Neural progenitor cell (in vitro differentiated cells): ENCODE results near the gene THBD. TPM values are rescaled to one million over a fixed set of nuclear protein-coding genes. Genes with fewer than 3 reads are reported as not detected.

Experiments used
- DNase-seq: peaks from one replicate; pipeline ENCODE4 v3.0.0-alpha.2; 2016; ENCODE audit warnings: low spot score
- H2AFZ ChIP-seq: fragments of 200-600 bp; sonication (generic); replicated peaks from 2 replicates; pipeline ENCODE4 v1.6.1; 2016; ENCODE audit warnings: antibody characterized with exemption
- H3F3A ChIP-seq: fragments of 200-600 bp; sonication (generic); 2 replicates; pipeline ENCODE4 v1.6.1; 2016; ENCODE audit warnings: antibody characterized with exemption, low read depth
- H3K27ac ChIP-seq: fragments of 200-600 bp; sonication (generic); 2 replicates; pipeline ENCODE4 v1.5.1; 2016; ENCODE audit warnings: mild to moderate bottlenecking
- H3K27me3 ChIP-seq: fragments of 200-600 bp; sonication (generic); 2 replicates; pipeline ENCODE4 v1.6.1; 2016; ENCODE audit warnings: mild to moderate bottlenecking, moderate library complexity
- H3K36me3 ChIP-seq: fragments of 200-600 bp; sonication (generic); 2 replicates; pipeline ENCODE4 v1.5.1; 2016
- H3K4me1 ChIP-seq: fragments of 200-600 bp; sonication (generic); 2 replicates; pipeline ENCODE4 v1.6.1; 2016; ENCODE audit warnings: mixed run types
- H3K4me2 ChIP-seq: fragments of 200-600 bp; sonication (generic); 2 replicates; pipeline ENCODE4 v1.6.1; 2016
- H3K4me3 ChIP-seq: fragments of 200-600 bp; sonication (generic); 2 replicates; pipeline ENCODE4 v1.5.1; 2016
- H3K79me2 ChIP-seq: fragments of 200-600 bp; sonication (generic); 2 replicates; pipeline ENCODE4 v1.6.1; 2016; ENCODE audit warnings: low read depth
- H3K9ac ChIP-seq: fragments of 200-600 bp; sonication (generic); 2 replicates; pipeline ENCODE4 v1.6.1; 2016
- H3K9me3 ChIP-seq: fragments of 200-600 bp; sonication (generic); 2 replicates; pipeline ENCODE4 v1.5.1; 2016; ENCODE audit warnings: low read depth
- H4K20me1 ChIP-seq: fragments of 200-600 bp; sonication (generic); 2 replicates; pipeline ENCODE4 v1.6.1; 2016; ENCODE audit warnings: low read depth
- H3K27ac Mint-ChIP-seq: 3 replicates; pipeline ENCODE4 v1.8.0; 2021; ENCODE audit warnings: mixed read lengths
- H3K27me3 Mint-ChIP-seq: 2 replicates; pipeline ENCODE4 v1.8.0; 2022; ENCODE audit warnings: low read depth, mild to moderate bottlenecking, inconsistent platforms, moderate library complexity, mixed read lengths; ENCODE audit not compliant: insufficient read depth
- H3K36me3 Mint-ChIP-seq: 3 replicates; pipeline ENCODE4 v1.8.0; 2021; ENCODE audit warnings: mixed read lengths
- H3K4me1 Mint-ChIP-seq: 3 replicates; pipeline ENCODE4 v1.8.0; 2021; ENCODE audit warnings: mixed read lengths
- H3K4me3 Mint-ChIP-seq: 3 replicates; pipeline ENCODE4 v1.8.0; 2021; ENCODE audit warnings: mild to moderate bottlenecking, moderate library complexity, mixed read lengths
- H3K9me3 Mint-ChIP-seq: 3 replicates; pipeline ENCODE4 v1.8.0; 2020; ENCODE audit warnings: mixed read lengths
- CTCF ChIP-seq: fragments of 200-600 bp; sonication (generic); IDR thresholded peaks from 2 replicates; pipeline ENCODE4 v1.5.1; 2017; ENCODE audit warnings: antibody characterized with exemption, mild to moderate bottlenecking
- EZH2 ChIP-seq: fragments of 200-600 bp; sonication (generic); IDR thresholded peaks from 2 replicates; pipeline ENCODE4 v1.6.1; 2017; ENCODE audit warnings: antibody characterized with exemption, mild to moderate bottlenecking, moderate library complexity
- EZH2phosphoT487 ChIP-seq: fragments of 200-600 bp; sonication (generic); IDR thresholded peaks from 2 replicates; pipeline ENCODE4 v1.6.1; 2017; ENCODE audit warnings: antibody characterized with exemption
- total RNA-seq: library from RNA; depleted of rRNA; stranded (reverse); fragments of >200 nt; gene quantifications from 2 replicates; pipeline ENCODE4 v1.2.3, GENCODE V29; 2015; ENCODE audit warnings: low replicate concordance

THBD gene
- total RNA-seq, 1 donor from 2014 or later, result 0.15 TPM

DNA sequence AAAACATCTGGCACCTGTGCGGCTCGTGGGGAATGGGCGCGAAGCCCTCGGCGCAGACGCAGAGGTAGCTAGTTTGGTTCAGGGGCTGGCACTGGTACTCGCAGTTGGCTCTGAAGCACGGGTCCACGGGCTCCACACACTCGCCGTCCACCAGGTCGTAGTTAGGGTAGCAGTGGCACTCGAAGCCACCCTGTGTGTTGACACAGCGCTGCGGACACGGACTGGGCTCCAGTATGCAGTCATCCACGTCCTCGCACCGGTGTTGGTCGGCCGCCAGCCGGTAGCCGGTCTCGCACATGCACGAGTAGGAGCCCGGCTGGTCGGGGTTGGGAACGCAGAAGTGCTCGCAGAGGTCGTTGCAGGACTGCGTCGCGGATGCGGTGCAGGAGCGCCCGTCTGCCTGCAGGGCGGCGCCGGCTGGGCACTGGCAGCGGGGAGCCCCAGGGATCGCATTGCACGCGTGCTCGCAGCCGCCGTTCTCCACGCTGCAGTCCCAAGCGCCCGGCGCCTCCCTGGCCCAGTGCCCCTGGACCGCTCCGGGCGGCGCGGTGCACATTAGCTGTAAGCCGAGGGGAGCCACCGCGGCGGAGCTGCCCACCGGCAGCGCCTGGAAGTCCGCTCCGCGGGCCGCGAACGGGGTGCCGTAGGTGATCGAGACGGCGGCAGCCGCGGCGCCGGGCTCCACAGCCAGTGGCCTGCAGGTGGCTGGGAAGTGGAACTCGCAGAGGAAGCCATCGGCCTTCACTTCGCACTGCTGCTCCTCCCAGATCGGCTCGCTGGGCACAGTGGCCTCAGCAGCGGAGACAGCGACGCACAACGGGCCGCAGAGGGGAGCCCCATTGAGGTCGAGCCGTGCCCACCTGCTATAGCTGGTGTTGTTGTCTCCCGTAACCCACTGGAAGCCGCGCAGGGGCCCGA is 930 bp downstream of the THBD start:
- H3K4me3 ChIP-seq, result peak overlapping the region; percentile 49
- no peaks in the 10 kb centered on the region for H3K79me2 ChIP-seq
- no peaks in the 10 kb centered on the region for H3K36me3 Mint-ChIP-seq
- H3K27ac Mint-ChIP-seq, result no peak overlapping the region
- peak overlapping the region; percentile 87 for H3K4me2 ChIP-seq
- peaks cover 17% of the 10 kb centered on the region for H4K20me1 ChIP-seq
- H3K36me3 ChIP-seq, result no peaks in the 10 kb centered on the region
- H3K27me3 Mint-ChIP-seq, result peaks cover 45% of the 10 kb centered on the region
- H3F3A ChIP-seq, result peaks cover 18% of the 10 kb centered on the region
- peaks cover 10% of the 10 kb centered on the region for H3K4me1 ChIP-seq
- DNase-seq, result peak; percentile 78
- no peaks in the 10 kb centered on the region for H3K9me3 ChIP-seq
- peak overlapping the region; percentile 73 for H2AFZ ChIP-seq
- peaks cover 12% of the 10 kb centered on the region for H3K4me1 Mint-ChIP-seq
- no peak overlapping the region for H3K27ac ChIP-seq
- TF ChIP-seq CTCF (peak; percentile 57), EZH2 (peak; percentile 90), EZH2phosphoT487 (peak; percentile 74)
- H3K4me3 Mint-ChIP-seq, result peak overlapping the region; percentile 73
- H3K9me3 Mint-ChIP-seq, result peaks cover 4% of the 10 kb centered on the region
- H3K9ac ChIP-seq, result no peak overlapping the region
- peaks cover 96% of the 10 kb centered on the region for H3K27me3 ChIP-seq

DNA sequence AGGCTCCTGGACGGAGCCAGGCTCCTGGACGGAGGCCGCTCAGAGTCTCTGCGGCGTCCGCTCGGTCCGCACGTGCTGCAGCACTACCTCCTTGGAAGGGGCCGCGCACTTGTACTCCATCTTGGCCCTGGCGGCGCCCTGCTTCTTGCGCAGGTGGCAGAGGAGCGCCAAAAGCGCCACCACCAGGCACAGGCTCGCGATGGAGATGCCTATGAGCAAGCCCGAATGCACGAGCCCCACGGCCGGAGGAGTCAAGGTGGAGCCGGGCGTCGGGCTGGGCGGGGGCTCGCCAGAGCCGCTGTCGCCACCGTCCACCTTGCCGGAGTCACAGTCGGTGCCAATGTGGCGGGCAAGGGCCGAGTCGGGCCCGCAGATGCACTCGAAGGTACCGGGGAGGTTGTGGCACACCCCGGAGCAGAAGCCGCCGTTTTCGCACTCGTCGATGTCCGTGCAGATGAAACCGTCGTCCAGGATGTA is 1.7 kb downstream of the THBD start:
- H3K79me2 ChIP-seq, result no peaks in the 10 kb centered on the region
- no peaks in the 10 kb centered on the region for H3K9me3 ChIP-seq
- no peak overlapping the region for H3K27ac Mint-ChIP-seq
- H3K9ac ChIP-seq, result no peak overlapping the region
- H4K20me1 ChIP-seq, result peaks cover 17% of the 10 kb centered on the region
- peaks cover 18% of the 10 kb centered on the region for H3F3A ChIP-seq
- peaks cover 96% of the 10 kb centered on the region for H3K27me3 ChIP-seq
- peaks cover 4% of the 10 kb centered on the region for H3K9me3 Mint-ChIP-seq
- H3K27me3 Mint-ChIP-seq, result peaks cover 45% of the 10 kb centered on the region
- DNase-seq, result peak; percentile 41
- peaks cover 11% of the 10 kb centered on the region for H3K4me1 ChIP-seq
- H3K4me3 Mint-ChIP-seq, result no peak overlapping the region
- H3K4me2 ChIP-seq, result peak overlapping the region; percentile 87
- no peak overlapping the region for H3K4me3 ChIP-seq
- H3K36me3 Mint-ChIP-seq, result no peaks in the 10 kb centered on the region
- H3K27ac ChIP-seq, result no peak overlapping the region
- H3K36me3 ChIP-seq, result no peaks in the 10 kb centered on the region
- TF ChIP-seq EZH2phosphoT487 (peak; percentile 77), CTCF (peak; percentile 26), EZH2 (peak; percentile 13)
- peaks cover 12% of the 10 kb centered on the region for H3K4me1 Mint-ChIP-seq
- no peak overlapping the region for H2AFZ ChIP-seq

GRCh38 chr20:23047001-23047737 is 2.3 kb downstream of the THBD start:
- peaks cover under 1% of the 10 kb centered on the region for H3K9me3 Mint-ChIP-seq
- no peaks in the 10 kb centered on the region for H3K36me3 ChIP-seq
- no peaks in the 10 kb centered on the region for H3K79me2 ChIP-seq
- peak overlapping the region; percentile 87 for H3K4me2 ChIP-seq
- H3K36me3 Mint-ChIP-seq, result no peaks in the 10 kb centered on the region
- peaks cover 96% of the 10 kb centered on the region for H3K27me3 ChIP-seq
- H3F3A ChIP-seq, result peaks cover 18% of the 10 kb centered on the region
- peaks cover 17% of the 10 kb centered on the region for H3K4me1 ChIP-seq
- DNase-seq, result no peak
- H3K9ac ChIP-seq, result no peak overlapping the region
- peaks cover 39% of the 10 kb centered on the region for H3K27me3 Mint-ChIP-seq
- no peak overlapping the region for H3K27ac ChIP-seq
- H3K4me1 Mint-ChIP-seq, result peaks cover 12% of the 10 kb centered on the region
- no peak overlapping the region for H3K27ac Mint-ChIP-seq
- no peak overlapping the region for H3K4me3 ChIP-seq
- peaks cover 17% of the 10 kb centered on the region for H4K20me1 ChIP-seq
- no peaks in the 10 kb centered on the region for H3K9me3 ChIP-seq
- H2AFZ ChIP-seq, result no peak overlapping the region
- TF ChIP-seq CTCF, result no peak
- no peak for TF ChIP-seq EZH2phosphoT487
- no peak for TF ChIP-seq EZH2
- H3K4me3 Mint-ChIP-seq, result peak overlapping the region; percentile 10
